ENCODE data around the gene ADIG.

- no peak for TF ChIP-seq CTCF (IDR thresholded peaks at IDR 0.05; ENCODE audit: borderline replicate concordance, extremely low read depth, low read length, poor library complexity, severe bottlenecking)
- TF ChIP-seq EZH2 (IDR thresholded peaks at IDR 0.05; ENCODE audit: borderline replicate concordance, low read depth, low read length, severe bottlenecking) = no peak
Observed at GRCh38 chr20:38543014-38543906, 37.7 kb upstream of the ADIG start.

All from DND-41 (cell line).